Occipital lobe (tissue), 2 donors: Measurements from ENCODE around the gene KLF18. TPM values are rescaled to one million over a fixed set of nuclear protein-coding genes. Genes with fewer than 3 reads are reported as not detected.

Experiments
- small RNA-seq: library from RNA; depleted of rRNA; stranded (forward); fragments of <200 nt; gene quantifications from one replicate; pipeline ENCODE3, GENCODE V24; 2014
- total RNA-seq: library from RNA; depleted of rRNA; stranded (reverse); fragments of >200 nt; gene quantifications from one replicate; pipeline ENCODE4 v1.2.3, GENCODE V29; 2014

The KLF18 gene
- total RNA-seq, 1 donor from 2014 or later: not detected

Small RNA genes lying within 50 kb of the gene (small RNA-seq; reads per million reads assigned to genes)
- gene AL035417.1 (not detected), gene OOSP1P1 (not detected), gene RF00019 (not detected), gene RN7SL479P (not detected)

Other genes starting within 250 kb of the KLF18 start
- 0.62 TPM for gene ARTN, start 207.8 kb downstream of the KLF18 start, total RNA-seq
- 13.7 TPM for gene IPO13, start 194.7 kb downstream of the KLF18 start, total RNA-seq
- gene DPH2, start 171.6 kb downstream of the KLF18 start, total RNA-seq: 15.9 TPM
- 183 TPM for gene ATP6V0B, start 166.7 kb downstream of the KLF18 start, total RNA-seq
- 93.9 TPM for gene B4GALT2, start 162.4 kb downstream of the KLF18 start, total RNA-seq
- gene CCDC24, start 150.0 kb downstream of the KLF18 start, total RNA-seq: 7.2 TPM
- gene SLC6A9, start 110.2 kb downstream of the KLF18 start, total RNA-seq: 3.0 TPM
- 0.31 TPM for gene KLF17, start 22.8 kb downstream of the KLF18 start, total RNA-seq
- gene DMAP1, start 71.8 kb upstream of the KLF18 start, total RNA-seq: 31.5 TPM
- 99.2 TPM for gene ERI3, start 213.6 kb upstream of the KLF18 start, total RNA-seq